ENCODE measurements around the gene TOX2.
A peak's percentile ranks its signal among the peaks of the same experiment; 100 is the strongest.

Gene TOX2

GRCh38 chr20:44075191-44075949 lies 160.7 kb downstream of the TOX2 start:
- no peak for FAIRE-seq
- no peak for DNase-seq (ENCODE audit: insufficient read length)
- TF ChIP-seq POLR2A (IDR thresholded peaks at IDR 0.05; ENCODE audit: low read depth, low read length) (no peak), POLR2AphosphoS5 (IDR thresholded peaks at IDR 0.05; ENCODE audit: low read depth, low read length) (no peak), TAF1 (IDR thresholded peaks at IDR 0.05; ENCODE audit: borderline replicate concordance, low read depth, low read length) (no peak)

GRCh38 chr20:44075950-44076232 lies 161.2 kb downstream of the TOX2 start:
- no peak for FAIRE-seq
- no peak for TF ChIP-seq POLR2AphosphoS5 (IDR thresholded peaks at IDR 0.05; ENCODE audit: low read depth, low read length)
- TF ChIP-seq TAF1 (IDR thresholded peaks at IDR 0.05; ENCODE audit: borderline replicate concordance, low read depth, low read length), result no peak
- TF ChIP-seq POLR2A (IDR thresholded peaks at IDR 0.05; ENCODE audit: low read depth, low read length), result no peak
- no peak for DNase-seq (ENCODE audit: insufficient read length)

GRCh38 chr20:44079291-44079690 lies 164.6 kb downstream of the TOX2 start:
- TF ChIP-seq POLR2AphosphoS5 (IDR thresholded peaks at IDR 0.05; ENCODE audit: low read depth, low read length) (no peak), TAF1 (IDR thresholded peaks at IDR 0.05; ENCODE audit: borderline replicate concordance, low read depth, low read length) (no peak), POLR2A (IDR thresholded peaks at IDR 0.05; ENCODE audit: low read depth, low read length) (no peak)
- no peak for DNase-seq (ENCODE audit: insufficient read length)
- FAIRE-seq, result no peak

- DNase-seq (ENCODE audit: insufficient read length), result no peak
- TF ChIP-seq TAF1 (IDR thresholded peaks at IDR 0.05; ENCODE audit: borderline replicate concordance, low read depth, low read length) (no peak), POLR2AphosphoS5 (IDR thresholded peaks at IDR 0.05; ENCODE audit: low read depth, low read length) (no peak), POLR2A (IDR thresholded peaks at IDR 0.05; ENCODE audit: low read depth, low read length) (no peak)
- FAIRE-seq, result no peak
Measured at GRCh38 chr20:44080064-44080463, 165.4 kb downstream of the TOX2 start.

- TF ChIP-seq POLR2A (IDR thresholded peaks at IDR 0.05; ENCODE audit: low read depth, low read length) (no peak), POLR2AphosphoS5 (IDR thresholded peaks at IDR 0.05; ENCODE audit: low read depth, low read length) (no peak), TAF1 (IDR thresholded peaks at IDR 0.05; ENCODE audit: borderline replicate concordance, low read depth, low read length) (no peak)
- FAIRE-seq (peak; percentile 70), DNase-seq (ENCODE audit: insufficient read length) (peak; percentile 71)
Measured at GRCh38 chr20:44080646-44081267, 166.1 kb downstream of the TOX2 start.

- FAIRE-seq, result no peak
- DNase-seq (ENCODE audit: insufficient read length), result no peak
- TF ChIP-seq POLR2A (IDR thresholded peaks at IDR 0.05; ENCODE audit: low read depth, low read length), result no peak
Measured at GRCh38 chr20:44081476-44081875, 166.8 kb downstream of the TOX2 start.

GRCh38 chr20:44081888-44082287 lies 167.2 kb downstream of the TOX2 start:
- DNase-seq (ENCODE audit: insufficient read length) (no peak), FAIRE-seq (no peak)
- no peak for TF ChIP-seq TAF1 (IDR thresholded peaks at IDR 0.05; ENCODE audit: borderline replicate concordance, low read depth, low read length)
- no peak for TF ChIP-seq POLR2A (IDR thresholded peaks at IDR 0.05; ENCODE audit: low read depth, low read length)
- TF ChIP-seq POLR2AphosphoS5 (IDR thresholded peaks at IDR 0.05; ENCODE audit: low read depth, low read length), result no peak

- FAIRE-seq, result no peak
- no peak for DNase-seq (ENCODE audit: insufficient read length)
- TF ChIP-seq POLR2AphosphoS5 (IDR thresholded peaks at IDR 0.05; ENCODE audit: low read depth, low read length), result no peak
- TF ChIP-seq POLR2A (IDR thresholded peaks at IDR 0.05; ENCODE audit: low read depth, low read length), result no peak
- TF ChIP-seq TAF1 (IDR thresholded peaks at IDR 0.05; ENCODE audit: borderline replicate concordance, low read depth, low read length), result no peak
Measured at GRCh38 chr20:44083220-44083933, 168.7 kb downstream of the TOX2 start.

- no peak for FAIRE-seq
- TF ChIP-seq POLR2AphosphoS5 (IDR thresholded peaks at IDR 0.05; ENCODE audit: low read depth, low read length), result no peak
Measured at GRCh38 chr20:44084439-44084838, 169.8 kb downstream of the TOX2 start.

GRCh38 chr20:44084891-44085290 lies 170.2 kb downstream of the TOX2 start:
- TF ChIP-seq TAF1 (IDR thresholded peaks at IDR 0.05; ENCODE audit: borderline replicate concordance, low read depth, low read length), result no peak
- no peak for TF ChIP-seq POLR2A (IDR thresholded peaks at IDR 0.05; ENCODE audit: low read depth, low read length)
- TF ChIP-seq POLR2AphosphoS5 (IDR thresholded peaks at IDR 0.05; ENCODE audit: low read depth, low read length), result no peak
- DNase-seq (ENCODE audit: insufficient read length), result no peak
- FAIRE-seq, result no peak

More at GRCh38 chr20:44084439-44084838, 169.8 kb downstream of the TOX2 start:
- DNase-seq (ENCODE audit: insufficient read length), result no peak

GRCh38 chr20:44085616-44086434 lies 171.2 kb downstream of the TOX2 start:
- FAIRE-seq, result no peak
- no peak for DNase-seq (ENCODE audit: insufficient read length)
- TF ChIP-seq TAF1 (IDR thresholded peaks at IDR 0.05; ENCODE audit: borderline replicate concordance, low read depth, low read length) (no peak), POLR2AphosphoS5 (IDR thresholded peaks at IDR 0.05; ENCODE audit: low read depth, low read length) (no peak), POLR2A (IDR thresholded peaks at IDR 0.05; ENCODE audit: low read depth, low read length) (no peak)

Measured in GM12892 (cell line).